Activated T-helper 17 cell treated with anti-CD3 and anti-CD28 coated beads, Interleukin-2, amount 50 U/mL, for 72 hours (primary cell): ENCODE measurements around the gene SULT1C2. TPM values are rescaled to one million over a fixed set of nuclear protein-coding genes. Genes with fewer than 3 reads are reported as not detected.

Experiments used
- ATAC-seq: fragments of 150-1000 bp; cut with Tn5 transposase; replicated peaks from 2 replicates; pipeline ENCODE4 v1.10.0; 2021; ENCODE audit warnings: mild to moderate bottlenecking, moderate library complexity
- H3K27ac Mint-ChIP-seq: one replicate; pipeline ENCODE4 v1.8.0; 2022; ENCODE audit warnings: mixed read lengths
- H3K27me3 Mint-ChIP-seq: one replicate; pipeline ENCODE4 v1.8.0; 2022; ENCODE audit warnings: mixed read lengths
- H3K36me3 Mint-ChIP-seq: one replicate; pipeline ENCODE4 v1.8.0; 2022; ENCODE audit warnings: low read depth, mild to moderate bottlenecking, mixed read lengths
- H3K4me1 Mint-ChIP-seq: one replicate; pipeline ENCODE4 v1.8.0; 2022; ENCODE audit warnings: mixed read lengths
- H3K4me3 Mint-ChIP-seq: one replicate; pipeline ENCODE4 v1.8.0; 2022; ENCODE audit warnings: mild to moderate bottlenecking, mixed read lengths
- H3K9me3 Mint-ChIP-seq: one replicate; pipeline ENCODE4 v1.8.0; 2022; ENCODE audit warnings: mixed read lengths
- total RNA-seq, 2 donors: library from RNA; stranded (reverse); gene quantifications; one replicate each; pipeline ENCODE4 v1.2.3, GENCODE V29; 2022

The SULT1C2 gene
- not detected for total RNA-seq

- Mint-ChIP-seq H3K36me3 (no peaks in the 10 kb centered on the region), H3K27ac (no peak within 1 kb of the TSS), H3K27me3 (peaks cover 12% of the 10 kb centered on the region), H3K4me3 (no peak within 1 kb of the TSS), H3K9me3 (peaks cover 7% of the 10 kb centered on the region), H3K4me1 (no peaks in the 10 kb centered on the region)
- ATAC-seq, result no peak
Observed at GRCh38 chr2:108288534-108289106, at the start of gene SULT1C2. SULT1C2 (plus strand) TSS chr2:108288895; CDS start chr2:108293668, 4,773 bp downstream.

- Mint-ChIP-seq H3K27me3 (peaks cover 4% of the 10 kb centered on the region), H3K27ac (no peak within 1 kb of the TSS), H3K36me3 (no peaks in the 10 kb centered on the region), H3K4me1 (no peaks in the 10 kb centered on the region), H3K9me3 (no peaks in the 10 kb centered on the region), H3K4me3 (no peak within 1 kb of the TSS)
- ATAC-seq, result no peak
Observed at GRCh38 chr2:108239786-108240185, 48.9 kb upstream of the SULT1C2 start, which contains the start of gene SULT1C3. SULT1C3 (plus strand) TSS chr2:108239968; CDS start chr2:108247195, 7,227 bp downstream.

GRCh38 chr2:108240966-108241365, 47.7 kb upstream of the SULT1C2 start:
- Mint-ChIP-seq H3K27me3 (peaks cover 8% of the 10 kb centered on the region), H3K27ac (no peak overlapping the region), H3K9me3 (peaks cover 3% of the 10 kb centered on the region), H3K4me3 (no peak overlapping the region), H3K4me1 (no peaks in the 10 kb centered on the region), H3K36me3 (no peaks in the 10 kb centered on the region)
- no peak for ATAC-seq

GRCh38 chr2:108243566-108243965, 45.1 kb upstream of the SULT1C2 start:
- H3K9me3 Mint-ChIP-seq, result peaks cover 6% of the 10 kb centered on the region
- H3K27ac Mint-ChIP-seq, result no peak overlapping the region
- ATAC-seq, result no peak
- H3K4me3 Mint-ChIP-seq, result no peak overlapping the region
- no peaks in the 10 kb centered on the region for H3K4me1 Mint-ChIP-seq
- peaks cover 21% of the 10 kb centered on the region for H3K27me3 Mint-ChIP-seq
- H3K36me3 Mint-ChIP-seq, result no peaks in the 10 kb centered on the region

GRCh38 chr2:108244667-108245414, 43.9 kb upstream of the SULT1C2 start:
- Mint-ChIP-seq H3K4me1 (no peaks in the 10 kb centered on the region), H3K36me3 (no peaks in the 10 kb centered on the region), H3K4me3 (no peak overlapping the region), H3K27ac (no peak overlapping the region), H3K9me3 (peaks cover 6% of the 10 kb centered on the region), H3K27me3 (peaks cover 21% of the 10 kb centered on the region)
- ATAC-seq, result no peak

GRCh38 chr2:108253106-108253505, 35.6 kb upstream of the SULT1C2 start:
- Mint-ChIP-seq H3K4me3 (no peak overlapping the region), H3K36me3 (no peaks in the 10 kb centered on the region), H3K27ac (no peak overlapping the region), H3K9me3 (no peaks in the 10 kb centered on the region), H3K27me3 (peaks cover 8% of the 10 kb centered on the region), H3K4me1 (no peaks in the 10 kb centered on the region)
- no peak for ATAC-seq

GRCh38 chr2:108257757-108258331, 30.9 kb upstream of the SULT1C2 start:
- no peaks in the 10 kb centered on the region for H3K4me1 Mint-ChIP-seq
- H3K27ac Mint-ChIP-seq, result no peak overlapping the region
- H3K36me3 Mint-ChIP-seq, result no peaks in the 10 kb centered on the region
- peaks cover 12% of the 10 kb centered on the region for H3K27me3 Mint-ChIP-seq
- no peak overlapping the region for H3K4me3 Mint-ChIP-seq
- ATAC-seq, result no peak
- H3K9me3 Mint-ChIP-seq, result no peaks in the 10 kb centered on the region

- H3K4me3 Mint-ChIP-seq, result no peak overlapping the region
- no peaks in the 10 kb centered on the region for H3K4me1 Mint-ChIP-seq
- H3K27ac Mint-ChIP-seq, result no peak overlapping the region
- no peak for ATAC-seq
- H3K27me3 Mint-ChIP-seq, result peaks cover 11% of the 10 kb centered on the region
- no peaks in the 10 kb centered on the region for H3K9me3 Mint-ChIP-seq
- H3K36me3 Mint-ChIP-seq, result no peaks in the 10 kb centered on the region
Observed at GRCh38 chr2:108260773-108261172, 27.9 kb upstream of the SULT1C2 start.

- Mint-ChIP-seq H3K27me3 (peaks cover 14% of the 10 kb centered on the region), H3K4me3 (no peak overlapping the region), H3K36me3 (no peaks in the 10 kb centered on the region), H3K27ac (no peak overlapping the region), H3K9me3 (no peaks in the 10 kb centered on the region), H3K4me1 (no peaks in the 10 kb centered on the region)
- ATAC-seq, result no peak
Observed at GRCh38 chr2:108262036-108262435, 26.7 kb upstream of the SULT1C2 start.

- Mint-ChIP-seq H3K4me3 (no peak overlapping the region), H3K4me1 (no peaks in the 10 kb centered on the region), H3K27ac (no peak overlapping the region), H3K9me3 (no peaks in the 10 kb centered on the region), H3K36me3 (no peaks in the 10 kb centered on the region), H3K27me3 (peaks cover 14% of the 10 kb centered on the region)
- no peak for ATAC-seq
Observed at GRCh38 chr2:108263401-108263800, 25.3 kb upstream of the SULT1C2 start.

- H3K4me3 Mint-ChIP-seq, result no peak overlapping the region
- H3K27me3 Mint-ChIP-seq, result peaks cover 17% of the 10 kb centered on the region
- no peaks in the 10 kb centered on the region for H3K4me1 Mint-ChIP-seq
- H3K27ac Mint-ChIP-seq, result no peak overlapping the region
- no peaks in the 10 kb centered on the region for H3K36me3 Mint-ChIP-seq
- no peaks in the 10 kb centered on the region for H3K9me3 Mint-ChIP-seq
- no peak for ATAC-seq
Observed at GRCh38 chr2:108266218-108266617, 22.5 kb upstream of the SULT1C2 start.

GRCh38 chr2:108267101-108267500, 21.6 kb upstream of the SULT1C2 start:
- H3K27ac Mint-ChIP-seq, result no peak overlapping the region
- ATAC-seq, result no peak
- no peaks in the 10 kb centered on the region for H3K36me3 Mint-ChIP-seq
- H3K4me3 Mint-ChIP-seq, result no peak overlapping the region
- peaks cover 18% of the 10 kb centered on the region for H3K27me3 Mint-ChIP-seq
- no peaks in the 10 kb centered on the region for H3K9me3 Mint-ChIP-seq
- no peaks in the 10 kb centered on the region for H3K4me1 Mint-ChIP-seq

- peaks cover 18% of the 10 kb centered on the region for H3K27me3 Mint-ChIP-seq
- no peaks in the 10 kb centered on the region for H3K4me1 Mint-ChIP-seq
- no peak overlapping the region for H3K4me3 Mint-ChIP-seq
- no peak overlapping the region for H3K27ac Mint-ChIP-seq
- no peaks in the 10 kb centered on the region for H3K36me3 Mint-ChIP-seq
- no peak for ATAC-seq
- no peaks in the 10 kb centered on the region for H3K9me3 Mint-ChIP-seq
Observed at GRCh38 chr2:108268001-108268400, 20.7 kb upstream of the SULT1C2 start.

- Mint-ChIP-seq H3K4me3 (no peak overlapping the region), H3K27ac (no peak overlapping the region), H3K4me1 (no peaks in the 10 kb centered on the region), H3K27me3 (peaks cover 14% of the 10 kb centered on the region), H3K9me3 (no peaks in the 10 kb centered on the region), H3K36me3 (no peaks in the 10 kb centered on the region)
- no peak for ATAC-seq
Observed at GRCh38 chr2:108270346-108270745, 18.3 kb upstream of the SULT1C2 start.
